ENCODE measurements around the gene IL12RB2.

The IL12RB2 gene, protein sequence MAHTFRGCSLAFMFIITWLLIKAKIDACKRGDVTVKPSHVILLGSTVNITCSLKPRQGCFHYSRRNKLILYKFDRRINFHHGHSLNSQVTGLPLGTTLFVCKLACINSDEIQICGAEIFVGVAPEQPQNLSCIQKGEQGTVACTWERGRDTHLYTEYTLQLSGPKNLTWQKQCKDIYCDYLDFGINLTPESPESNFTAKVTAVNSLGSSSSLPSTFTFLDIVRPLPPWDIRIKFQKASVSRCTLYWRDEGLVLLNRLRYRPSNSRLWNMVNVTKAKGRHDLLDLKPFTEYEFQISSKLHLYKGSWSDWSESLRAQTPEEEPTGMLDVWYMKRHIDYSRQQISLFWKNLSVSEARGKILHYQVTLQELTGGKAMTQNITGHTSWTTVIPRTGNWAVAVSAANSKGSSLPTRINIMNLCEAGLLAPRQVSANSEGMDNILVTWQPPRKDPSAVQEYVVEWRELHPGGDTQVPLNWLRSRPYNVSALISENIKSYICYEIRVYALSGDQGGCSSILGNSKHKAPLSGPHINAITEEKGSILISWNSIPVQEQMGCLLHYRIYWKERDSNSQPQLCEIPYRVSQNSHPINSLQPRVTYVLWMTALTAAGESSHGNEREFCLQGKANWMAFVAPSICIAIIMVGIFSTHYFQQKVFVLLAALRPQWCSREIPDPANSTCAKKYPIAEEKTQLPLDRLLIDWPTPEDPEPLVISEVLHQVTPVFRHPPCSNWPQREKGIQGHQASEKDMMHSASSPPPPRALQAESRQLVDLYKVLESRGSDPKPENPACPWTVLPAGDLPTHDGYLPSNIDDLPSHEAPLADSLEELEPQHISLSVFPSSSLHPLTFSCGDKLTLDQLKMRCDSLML

DNA sequence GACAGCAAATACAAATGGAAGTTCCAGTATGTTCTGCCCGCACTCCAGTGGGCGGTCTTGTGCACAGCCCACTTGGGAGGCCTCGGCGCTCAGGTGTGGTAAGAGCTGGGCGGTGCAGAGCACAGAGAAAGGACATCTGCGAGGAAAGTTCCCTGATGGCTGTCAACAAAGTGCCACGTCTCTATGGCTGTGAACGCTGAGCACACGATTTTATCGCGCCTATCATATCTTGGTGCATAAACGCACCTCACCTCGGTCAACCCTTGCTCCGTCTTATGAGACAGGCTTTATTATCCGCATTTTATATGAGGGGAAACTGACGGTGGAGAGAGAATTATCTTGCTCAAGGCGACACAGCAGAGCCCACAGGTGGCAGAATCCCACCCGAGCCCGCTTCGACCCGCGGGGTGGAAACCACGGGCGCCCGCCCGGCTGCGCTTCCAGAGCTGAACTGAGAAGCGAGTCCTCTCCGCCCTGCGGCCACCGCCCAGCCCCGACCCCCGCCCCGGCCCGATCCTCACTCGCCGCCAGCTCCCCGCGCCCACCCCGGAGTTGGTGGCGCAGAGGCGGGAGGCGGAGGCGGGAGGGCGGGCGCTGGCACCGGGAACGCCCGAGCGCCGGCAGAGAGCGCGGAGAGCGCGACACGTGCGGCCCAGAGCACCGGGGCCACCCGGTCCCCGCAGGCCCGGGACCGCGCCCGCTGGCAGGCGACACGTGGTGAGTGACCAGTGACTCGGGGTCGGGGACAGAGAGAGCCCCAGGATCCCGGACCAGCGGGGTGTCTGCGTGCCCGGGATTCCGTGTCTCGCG, at the start of gene IL12RB2:
IL12RB2 (plus strand) TSS at position 623 of the 810 bp plus-strand sequence. CDS start 12,496 bp downstream, outside the sequence.
- H3K36me3 ChIP-seq (ENCODE audit: control insufficient read depth in 1 of 2, insufficient read depth in 2 of 2, low read length in 2 of 2) = no peaks in the 10 kb centered on the region
- no peak within 1 kb of the TSS for H3K27ac ChIP-seq (ENCODE audit: low read length)
- peaks cover 10% of the 10 kb centered on the region for H3K27me3 ChIP-seq (ENCODE audit: low read depth, low read length)
- peak within 1 kb of the TSS; percentile 50 to 56 for H3K4me3 ChIP-seq (ENCODE audit: low read depth in 1 of 2, low read length in 2 of 2)
- no peaks in the 10 kb centered on the region for H3K9me3 ChIP-seq (ENCODE audit: control insufficient read depth in 1 of 2, low read length in 2 of 2)
- no peaks in the 10 kb centered on the region for H3K4me1 ChIP-seq (ENCODE audit: control insufficient read depth in 1 of 2, insufficient read depth in 2 of 2, low read length in 2 of 2)

DNA sequence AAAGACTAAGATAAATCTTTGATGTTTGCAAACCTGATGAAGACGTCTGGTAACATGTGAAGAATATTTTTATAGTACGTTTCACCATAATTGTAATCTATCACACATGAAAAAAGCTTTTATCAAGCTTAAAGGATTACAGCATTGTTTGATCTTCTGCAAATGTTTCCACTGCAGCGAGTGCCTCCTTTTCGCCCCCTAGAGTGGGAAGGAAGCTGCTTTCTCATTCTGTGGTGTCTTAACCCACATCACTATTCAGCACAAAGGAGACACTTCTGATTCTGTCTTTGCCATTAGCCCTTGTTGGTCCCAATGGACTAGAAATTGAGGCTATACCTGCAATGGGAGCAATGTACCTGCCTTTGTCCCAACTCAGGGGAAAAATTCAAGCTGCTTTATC, 46.0 kb upstream of the IL12RB2 start:
- H3K36me3 ChIP-seq (ENCODE audit: control insufficient read depth in 1 of 2, insufficient read depth in 2 of 2, low read length in 2 of 2) = no peaks in the 10 kb centered on the region
- no peaks in the 10 kb centered on the region for H3K4me1 ChIP-seq (ENCODE audit: control insufficient read depth in 1 of 2, insufficient read depth in 2 of 2, low read length in 2 of 2)

DNA sequence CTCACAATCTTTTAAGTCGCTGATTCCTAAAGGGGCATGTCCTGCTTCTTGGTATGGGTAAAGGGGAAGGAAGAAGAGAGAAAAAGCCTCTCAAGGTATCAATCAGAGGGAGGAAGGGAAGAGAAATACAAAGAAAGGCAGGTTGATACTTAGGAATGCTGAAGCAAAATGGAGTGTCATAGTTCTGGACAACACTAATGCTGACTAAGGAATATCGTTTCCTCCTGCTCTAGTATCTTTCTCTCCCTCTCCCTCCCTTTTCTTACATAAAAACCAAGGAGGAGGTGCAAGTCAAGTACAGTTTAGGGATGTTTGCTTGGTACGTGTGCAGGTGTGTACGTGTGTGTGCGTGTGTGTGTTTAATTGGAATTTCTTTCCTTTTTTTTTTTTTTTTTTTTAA, 44.9 kb upstream of the IL12RB2 start:
- H3K27me3 ChIP-seq (ENCODE audit: low read depth, low read length) = no peaks in the 10 kb centered on the region
- no peaks in the 10 kb centered on the region for H3K9me3 ChIP-seq (ENCODE audit: control insufficient read depth in 1 of 2, low read length in 2 of 2)
- H3K27ac ChIP-seq (ENCODE audit: low read length) = no peak overlapping the region
- H3K4me3 ChIP-seq (ENCODE audit: low read depth in 1 of 2, low read length in 2 of 2) = no peak overlapping the region
- H3K4me1 ChIP-seq (ENCODE audit: control insufficient read depth in 1 of 2, insufficient read depth in 2 of 2, low read length in 2 of 2) = no peaks in the 10 kb centered on the region
- H3K36me3 ChIP-seq (ENCODE audit: control insufficient read depth in 1 of 2, insufficient read depth in 2 of 2, low read length in 2 of 2) = no peaks in the 10 kb centered on the region

More for the DNA sequence above, 46.0 kb upstream of the IL12RB2 start:
- no peaks in the 10 kb centered on the region for H3K9me3 ChIP-seq (ENCODE audit: control insufficient read depth in 1 of 2, low read length in 2 of 2)
- H3K27ac ChIP-seq (ENCODE audit: low read length) = no peak overlapping the region
- no peak overlapping the region for H3K4me3 ChIP-seq (ENCODE audit: low read depth in 1 of 2, low read length in 2 of 2)
- H3K27me3 ChIP-seq (ENCODE audit: low read depth, low read length) = no peaks in the 10 kb centered on the region

DNA sequence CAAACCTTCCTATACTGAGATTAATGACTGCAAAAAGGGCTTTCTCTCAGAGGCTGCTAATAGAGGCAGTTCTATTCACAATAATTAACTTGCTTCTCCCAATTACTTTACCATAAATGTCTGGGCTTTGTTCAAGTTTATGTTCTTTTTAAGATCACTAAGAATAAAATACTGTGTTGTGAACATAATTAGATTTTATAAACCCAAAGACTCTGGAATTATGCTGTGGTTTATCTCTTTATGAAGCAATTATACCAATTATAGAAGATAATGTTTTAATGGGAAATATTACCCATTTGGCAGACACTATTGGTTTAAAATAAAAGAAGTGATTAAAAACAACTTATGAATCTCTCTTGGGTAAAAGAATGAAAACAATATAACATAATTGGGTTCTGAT, 43.5 kb upstream of the IL12RB2 start:
- Histone ChIP-seq H3K36me3 (ENCODE audit: control insufficient read depth in 1 of 2, insufficient read depth in 2 of 2, low read length in 2 of 2) (no peaks in the 10 kb centered on the region), H3K4me3 (ENCODE audit: low read depth in 1 of 2, low read length in 2 of 2) (no peak overlapping the region), H3K27me3 (ENCODE audit: low read depth, low read length) (no peaks in the 10 kb centered on the region), H3K9me3 (ENCODE audit: control insufficient read depth in 1 of 2, low read length in 2 of 2) (no peaks in the 10 kb centered on the region), H3K4me1 (ENCODE audit: control insufficient read depth in 1 of 2, insufficient read depth in 2 of 2, low read length in 2 of 2) (no peaks in the 10 kb centered on the region), H3K27ac (ENCODE audit: low read length) (no peak overlapping the region)

DNA sequence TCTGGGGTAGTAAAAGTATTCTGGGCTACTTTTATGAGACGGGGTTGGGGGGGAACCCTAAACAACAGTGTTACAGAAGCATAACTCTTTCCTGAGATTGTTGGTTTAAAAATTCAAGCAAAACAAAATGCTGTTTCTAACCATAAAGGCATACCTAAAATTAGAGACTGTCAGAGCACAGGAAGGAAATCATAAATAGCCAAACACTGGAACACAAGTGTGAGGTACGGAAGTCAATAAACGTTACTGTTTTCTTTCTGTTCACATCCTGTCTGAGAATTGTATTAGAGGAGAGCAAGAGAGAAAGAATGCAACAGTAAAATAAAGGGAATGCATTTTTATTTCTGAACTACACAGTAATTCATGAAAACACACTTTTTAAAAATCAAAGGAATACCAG, 42.8 kb upstream of the IL12RB2 start:
- Histone ChIP-seq H3K36me3 (ENCODE audit: control insufficient read depth in 1 of 2, insufficient read depth in 2 of 2, low read length in 2 of 2) (no peaks in the 10 kb centered on the region), H3K9me3 (ENCODE audit: control insufficient read depth in 1 of 2, low read length in 2 of 2) (no peaks in the 10 kb centered on the region), H3K27ac (ENCODE audit: low read length) (no peak overlapping the region), H3K4me3 (ENCODE audit: low read depth in 1 of 2, low read length in 2 of 2) (no peak overlapping the region), H3K27me3 (ENCODE audit: low read depth, low read length) (no peaks in the 10 kb centered on the region), H3K4me1 (ENCODE audit: control insufficient read depth in 1 of 2, insufficient read depth in 2 of 2, low read length in 2 of 2) (no peaks in the 10 kb centered on the region)

DNA sequence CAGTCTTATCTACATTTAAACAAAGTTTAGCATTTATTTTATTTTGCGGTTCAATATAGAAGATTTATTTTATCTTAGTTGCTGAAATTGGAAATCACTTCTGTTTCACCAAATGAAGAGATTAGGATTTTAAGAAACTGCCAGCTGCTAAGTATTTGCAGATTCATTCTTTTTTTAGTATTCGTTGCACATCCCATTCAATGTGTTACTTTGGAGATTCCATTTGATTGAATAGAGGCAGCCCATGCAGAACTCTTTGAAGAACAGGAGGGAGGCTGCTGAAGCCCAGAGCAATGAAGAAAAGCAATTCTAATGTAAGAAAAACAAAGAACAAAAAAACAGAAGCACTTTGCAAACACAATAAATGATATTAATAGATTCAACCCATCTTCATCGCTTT, 38.6 kb upstream of the IL12RB2 start:
- Histone ChIP-seq H3K36me3 (ENCODE audit: control insufficient read depth in 1 of 2, insufficient read depth in 2 of 2, low read length in 2 of 2) (no peaks in the 10 kb centered on the region), H3K4me3 (ENCODE audit: low read depth in 1 of 2, low read length in 2 of 2) (no peak overlapping the region), H3K4me1 (ENCODE audit: control insufficient read depth in 1 of 2, insufficient read depth in 2 of 2, low read length in 2 of 2) (no peaks in the 10 kb centered on the region), H3K27me3 (ENCODE audit: low read depth, low read length) (no peaks in the 10 kb centered on the region), H3K9me3 (ENCODE audit: control insufficient read depth in 1 of 2, low read length in 2 of 2) (peaks cover 0 to 6% of the 10 kb centered on the region in 2 donors), H3K27ac (ENCODE audit: low read length) (no peak overlapping the region)

DNA sequence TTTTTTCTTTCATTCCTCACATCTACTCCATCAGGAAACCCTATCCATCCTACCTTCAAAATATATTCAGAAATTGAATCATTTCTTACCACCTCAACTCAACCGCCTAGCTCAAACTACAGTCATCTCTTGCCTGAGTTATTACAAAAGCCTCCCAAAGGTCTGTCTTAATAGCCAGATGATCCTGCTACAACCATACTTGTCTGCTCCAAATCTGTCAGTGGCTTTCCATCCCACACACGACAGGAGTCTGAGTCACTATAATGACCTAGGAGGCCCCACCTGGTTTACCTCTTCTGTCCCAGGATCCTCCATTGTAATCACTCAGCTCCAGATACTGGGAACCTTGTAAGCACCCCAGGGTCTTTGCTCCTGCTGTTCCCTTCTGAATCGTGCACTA, 37.1 kb upstream of the IL12RB2 start:
- H3K36me3 ChIP-seq (ENCODE audit: control insufficient read depth in 1 of 2, insufficient read depth in 2 of 2, low read length in 2 of 2) = no peaks in the 10 kb centered on the region
- no peak overlapping the region for H3K27ac ChIP-seq (ENCODE audit: low read length)
- peaks cover 0 to 6% of the 10 kb centered on the region in 2 donors for H3K9me3 ChIP-seq (ENCODE audit: control insufficient read depth in 1 of 2, low read length in 2 of 2)
- H3K4me1 ChIP-seq (ENCODE audit: control insufficient read depth in 1 of 2, insufficient read depth in 2 of 2, low read length in 2 of 2) = no peaks in the 10 kb centered on the region
- H3K4me3 ChIP-seq (ENCODE audit: low read depth in 1 of 2, low read length in 2 of 2) = no peak overlapping the region
- no peaks in the 10 kb centered on the region for H3K27me3 ChIP-seq (ENCODE audit: low read depth, low read length)

DNA sequence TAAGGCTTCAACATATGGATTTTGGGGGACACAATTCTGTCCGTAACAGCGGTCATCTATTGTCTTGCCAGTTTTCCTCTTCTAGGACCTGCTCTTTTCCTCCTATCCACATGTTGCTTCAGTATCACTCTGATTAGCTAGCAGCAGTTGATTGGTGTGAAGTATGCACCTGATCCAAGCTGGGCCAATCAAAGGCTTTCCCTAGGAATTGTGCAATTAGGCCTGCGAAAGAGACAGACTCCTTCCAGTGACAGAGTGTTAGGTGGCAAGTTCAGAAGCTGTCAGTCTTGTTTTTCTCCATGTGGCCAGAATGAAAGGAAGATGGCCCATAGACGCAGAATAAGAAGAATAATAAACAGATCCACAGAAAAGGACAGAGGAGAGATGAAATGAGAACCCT, 34.1 kb upstream of the IL12RB2 start:
- H3K4me3 ChIP-seq (ENCODE audit: low read depth in 1 of 2, low read length in 2 of 2) = no peak overlapping the region
- H3K9me3 ChIP-seq (ENCODE audit: control insufficient read depth in 1 of 2, low read length in 2 of 2) = peaks cover 0 to 6% of the 10 kb centered on the region in 2 donors
- H3K4me1 ChIP-seq (ENCODE audit: control insufficient read depth in 1 of 2, insufficient read depth in 2 of 2, low read length in 2 of 2) = no peaks in the 10 kb centered on the region
- no peaks in the 10 kb centered on the region for H3K27me3 ChIP-seq (ENCODE audit: low read depth, low read length)
- H3K36me3 ChIP-seq (ENCODE audit: control insufficient read depth in 1 of 2, insufficient read depth in 2 of 2, low read length in 2 of 2) = no peaks in the 10 kb centered on the region
- no peak overlapping the region for H3K27ac ChIP-seq (ENCODE audit: low read length)

DNA sequence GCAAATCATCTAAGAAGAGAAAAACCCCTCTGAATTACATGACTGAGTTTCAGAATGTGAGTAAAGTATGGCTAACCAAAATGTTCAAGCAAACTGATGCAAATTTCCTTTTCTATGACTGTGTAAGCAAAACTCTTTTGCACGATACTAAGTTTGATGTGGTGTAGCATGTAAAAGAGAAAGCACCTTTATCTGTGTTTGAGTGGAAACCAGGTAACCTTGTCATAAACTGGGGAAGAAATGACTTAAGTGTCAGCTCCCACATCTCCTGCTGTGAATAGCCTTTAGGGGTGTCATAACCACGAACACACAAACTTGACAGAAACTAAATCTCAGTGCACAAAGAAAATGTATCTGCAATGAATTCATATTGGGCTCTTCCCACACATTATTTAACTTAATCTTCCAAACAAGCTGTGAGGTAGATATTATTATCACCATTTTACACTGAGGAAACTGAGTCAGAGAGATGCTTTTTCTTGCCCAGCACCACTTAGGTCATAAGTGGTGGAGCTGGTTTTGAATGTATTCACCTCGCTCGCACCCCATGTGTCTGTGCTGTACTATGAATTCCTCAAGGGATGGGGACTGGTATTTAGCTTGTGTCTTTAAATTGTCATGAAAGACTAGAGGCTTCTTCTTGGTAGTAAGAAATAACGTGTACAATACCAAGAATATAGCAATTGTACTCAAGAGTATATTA, 32.9 kb upstream of the IL12RB2 start:
- H3K4me3 ChIP-seq (ENCODE audit: low read depth in 1 of 2, low read length in 2 of 2) = no peak overlapping the region
- peaks cover 0 to 6% of the 10 kb centered on the region in 2 donors for H3K9me3 ChIP-seq (ENCODE audit: control insufficient read depth in 1 of 2, low read length in 2 of 2)
- H3K4me1 ChIP-seq (ENCODE audit: control insufficient read depth in 1 of 2, insufficient read depth in 2 of 2, low read length in 2 of 2) = no peaks in the 10 kb centered on the region
- no peaks in the 10 kb centered on the region for H3K36me3 ChIP-seq (ENCODE audit: control insufficient read depth in 1 of 2, insufficient read depth in 2 of 2, low read length in 2 of 2)
- H3K27me3 ChIP-seq (ENCODE audit: low read depth, low read length) = no peaks in the 10 kb centered on the region
- H3K27ac ChIP-seq (ENCODE audit: low read length) = no peak overlapping the region

DNA sequence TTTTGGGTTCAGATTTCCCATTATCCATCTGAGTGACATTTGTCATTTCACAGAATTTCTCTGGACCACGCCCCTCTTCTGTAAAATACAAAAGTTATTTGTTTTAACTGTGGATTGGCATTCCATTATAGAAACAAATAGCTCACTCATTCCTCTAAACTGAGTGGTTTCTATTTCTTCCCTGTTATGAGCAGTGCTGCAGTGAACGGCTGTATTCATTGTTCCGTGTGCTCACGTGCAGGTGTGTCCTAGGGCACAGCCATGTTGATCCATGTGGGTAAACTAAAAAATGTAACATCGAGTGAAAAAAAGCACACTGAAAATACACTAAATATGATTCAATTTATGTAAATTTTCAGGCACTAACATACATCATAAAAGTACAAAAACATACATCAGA, 27.0 kb upstream of the IL12RB2 start:
- H3K9me3 ChIP-seq (ENCODE audit: control insufficient read depth in 1 of 2, low read length in 2 of 2) = no peaks in the 10 kb centered on the region
- H3K4me3 ChIP-seq (ENCODE audit: low read depth in 1 of 2, low read length in 2 of 2) = no peak overlapping the region
- no peaks in the 10 kb centered on the region for H3K4me1 ChIP-seq (ENCODE audit: control insufficient read depth in 1 of 2, insufficient read depth in 2 of 2, low read length in 2 of 2)

More for the DNA sequence above, 27.0 kb upstream of the IL12RB2 start:
- H3K36me3 ChIP-seq (ENCODE audit: control insufficient read depth in 1 of 2, insufficient read depth in 2 of 2, low read length in 2 of 2) = no peaks in the 10 kb centered on the region
- H3K27ac ChIP-seq (ENCODE audit: low read length) = no peak overlapping the region
- no peaks in the 10 kb centered on the region for H3K27me3 ChIP-seq (ENCODE audit: low read depth, low read length)
